Embryonic facial prominence (tissue), 1 donor: Measurements from ENCODE around the gene XPO6.

Experiments used
- DNase-seq: peaks from one replicate; pipeline ENCODE4 v3.0.0-alpha.2; 2016; ENCODE audit errors: extremely low spot score

Gene XPO6

DNA sequence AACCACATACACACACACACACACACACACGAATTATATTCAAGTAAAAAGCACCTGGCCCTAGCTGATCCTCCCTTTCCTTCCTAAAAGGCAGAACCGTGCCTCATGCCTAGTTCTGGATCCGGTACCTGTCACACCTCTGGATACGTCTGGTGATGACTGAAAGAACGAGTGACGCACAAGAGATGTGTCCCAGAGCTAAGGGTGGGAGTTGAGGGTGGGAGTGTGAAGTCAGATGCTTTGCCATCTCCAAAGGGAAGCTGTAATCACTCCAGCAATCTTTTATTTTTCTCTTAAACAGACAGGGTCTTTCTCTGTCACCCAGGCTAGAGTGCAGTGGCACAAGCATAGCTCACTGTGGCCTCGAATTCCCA, 121.8 kb downstream of the XPO6 start:
- no peak for DNase-seq

DNA sequence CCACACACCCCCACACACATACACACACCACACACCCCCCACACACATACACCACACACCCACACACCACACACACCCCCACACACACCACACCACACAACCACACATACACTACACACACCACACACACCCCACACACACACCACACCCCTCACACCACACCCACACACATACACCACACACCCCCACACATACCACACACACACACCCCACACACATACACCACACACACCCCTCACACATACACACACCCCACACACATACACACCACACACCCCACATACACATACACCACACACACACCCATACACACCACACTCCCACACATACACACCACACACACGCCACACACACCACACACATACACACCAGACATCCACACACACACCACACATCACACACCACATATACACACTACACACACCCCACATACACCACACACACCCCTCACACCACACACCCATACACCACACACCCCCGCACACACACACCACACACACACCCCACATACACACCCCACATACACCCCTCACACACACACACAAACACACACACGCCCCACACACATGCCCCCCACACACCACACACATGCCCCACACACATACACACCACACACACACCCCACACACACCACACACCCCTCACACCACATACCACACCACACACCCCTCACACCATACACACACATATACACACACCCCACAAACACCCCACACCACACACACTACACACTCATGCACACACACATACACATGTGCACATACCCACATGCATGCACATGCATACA, 122.4 kb downstream of the XPO6 start:
- no peak for DNase-seq

GRCh38 chr16:28087675-28088300, 124.0 kb downstream of the XPO6 start:
- no peak for DNase-seq

DNA sequence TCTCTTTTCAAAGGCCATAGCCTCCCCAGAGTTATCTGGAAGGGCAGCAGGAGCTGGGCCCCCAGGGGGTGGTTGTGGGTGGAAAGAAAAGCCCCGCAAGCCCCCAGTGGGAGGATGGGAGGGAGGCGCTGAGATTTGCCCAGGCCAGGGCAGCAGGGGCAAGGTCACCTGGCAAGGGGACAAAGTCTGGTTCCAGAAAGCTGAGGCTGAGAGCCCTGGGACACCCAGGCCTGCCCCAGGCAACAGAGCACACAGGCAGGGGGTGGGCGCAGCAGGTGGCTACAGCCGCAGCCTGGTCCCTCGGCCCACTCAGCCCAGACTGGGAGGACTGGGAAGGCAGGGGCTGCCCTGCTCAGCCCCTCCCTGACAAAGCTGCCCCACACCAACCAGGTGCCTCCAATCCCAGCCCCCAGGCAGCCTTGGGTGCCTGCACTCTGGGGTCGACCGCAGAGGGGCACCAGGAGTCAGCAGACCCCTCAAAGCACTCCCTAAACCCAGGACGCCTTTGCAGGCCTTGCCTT, 124.6 kb downstream of the XPO6 start:
- DNase-seq: no peak

DNA sequence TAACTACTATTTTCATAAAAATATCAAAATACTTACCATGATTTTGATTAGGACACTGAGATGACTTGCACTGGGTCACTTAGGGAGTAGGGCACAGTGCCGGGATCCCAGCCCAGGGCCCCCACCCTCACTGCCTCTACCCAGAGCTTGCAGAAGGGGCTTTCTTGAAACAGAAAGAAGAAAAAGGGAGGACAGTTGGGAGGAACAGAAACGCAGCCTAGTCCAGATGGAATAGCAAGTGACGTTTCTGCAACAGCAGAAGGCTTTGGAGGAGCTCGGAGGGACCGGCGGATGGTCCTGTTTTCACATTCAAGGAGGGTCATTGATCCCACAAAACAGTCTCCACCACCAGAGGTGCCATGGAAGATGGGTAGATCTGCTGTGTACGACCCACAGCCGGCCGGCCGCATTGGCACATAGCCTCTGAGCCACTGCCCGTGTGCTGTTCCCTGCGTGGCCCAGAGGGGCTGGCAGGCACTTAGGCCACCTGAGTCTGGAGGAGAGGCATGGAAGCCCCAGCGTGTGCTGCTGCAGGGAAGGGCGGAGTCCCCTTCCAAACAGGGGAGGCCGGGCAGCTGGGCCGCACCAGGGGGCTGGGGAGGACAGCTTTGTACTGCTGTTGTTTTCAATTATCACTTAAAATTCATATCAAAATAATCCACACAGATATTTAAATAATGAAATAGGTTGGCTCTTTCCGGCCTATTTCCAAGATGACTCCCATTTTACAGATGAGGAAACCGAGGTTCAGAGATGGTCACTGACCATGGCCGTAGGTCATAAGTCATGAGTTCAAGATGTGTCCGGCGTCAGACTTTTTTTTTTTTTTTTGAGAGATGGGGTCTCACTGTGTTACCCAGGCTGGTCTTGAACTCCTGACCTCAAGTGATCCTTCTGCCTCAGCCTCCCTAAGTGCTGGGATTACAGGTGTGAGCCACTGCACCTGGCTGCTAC, 125.3 kb downstream of the XPO6 start:
- no peak for DNase-seq

DNA sequence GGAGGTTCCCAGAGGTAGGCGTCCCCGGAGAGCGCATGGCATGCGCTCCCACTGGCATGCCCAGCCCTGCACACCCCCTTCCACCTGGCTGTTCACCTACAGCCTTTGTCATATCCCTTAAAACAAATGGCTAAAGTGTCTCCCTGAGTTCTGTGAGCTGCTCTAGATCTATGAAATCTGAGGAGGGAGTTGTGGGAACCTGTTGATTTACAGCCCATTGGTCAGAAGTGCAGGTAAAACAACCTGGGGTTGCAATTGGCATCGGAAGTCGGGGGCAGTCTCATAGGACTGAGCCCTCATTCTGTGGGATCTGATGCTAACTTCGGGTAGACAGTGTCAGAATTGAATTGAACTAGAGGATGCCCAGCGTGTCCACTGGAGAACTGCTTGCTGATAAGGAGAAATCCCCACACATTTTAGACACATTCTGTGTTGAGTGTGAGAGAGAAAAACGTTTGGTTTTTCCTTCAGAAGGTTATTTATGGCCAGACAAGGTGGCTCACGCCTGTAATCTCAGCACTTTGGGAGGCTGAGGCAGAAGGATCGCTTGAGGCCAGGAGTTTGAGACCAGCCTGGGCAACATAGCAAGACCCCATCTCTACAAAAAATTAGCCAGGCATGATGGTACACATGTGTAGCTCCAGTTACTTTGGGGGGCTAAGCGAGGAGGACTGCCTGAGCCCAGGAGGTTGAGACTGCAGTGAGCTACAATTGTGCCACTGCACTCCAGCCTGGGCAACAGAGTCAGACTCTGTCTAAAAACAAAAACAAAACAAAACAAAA, 126.2 kb downstream of the XPO6 start:
- DNase-seq: no peak

GRCh38 chr16:28084209-28084608, 127.6 kb downstream of the XPO6 start:
- DNase-seq: no peak

DNA sequence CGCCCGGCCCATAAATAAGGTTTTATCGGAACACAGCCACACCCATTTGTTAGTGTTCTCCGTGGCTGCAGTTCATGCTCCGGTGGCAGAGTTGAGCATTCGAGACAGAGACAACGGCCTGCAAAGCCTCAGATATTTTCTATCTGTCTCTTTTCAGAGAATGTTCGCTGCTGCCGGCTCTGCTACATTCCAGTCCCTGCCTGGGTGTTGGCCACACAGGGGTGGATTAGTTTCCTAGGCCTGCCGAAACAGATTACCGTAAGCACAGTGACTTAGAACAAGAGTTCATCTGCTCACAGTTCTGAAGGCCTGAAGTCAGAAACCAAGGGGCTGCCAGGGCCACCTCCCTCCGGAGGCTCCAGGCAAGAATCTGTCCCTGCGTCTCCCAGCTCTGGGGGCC, 129.1 kb downstream of the XPO6 start:
- DNase-seq: no peak

- no peak for DNase-seq
These were observed 130.3 kb downstream of the XPO6 start for GRCh38 chr16:28081391-28081968.

DNA sequence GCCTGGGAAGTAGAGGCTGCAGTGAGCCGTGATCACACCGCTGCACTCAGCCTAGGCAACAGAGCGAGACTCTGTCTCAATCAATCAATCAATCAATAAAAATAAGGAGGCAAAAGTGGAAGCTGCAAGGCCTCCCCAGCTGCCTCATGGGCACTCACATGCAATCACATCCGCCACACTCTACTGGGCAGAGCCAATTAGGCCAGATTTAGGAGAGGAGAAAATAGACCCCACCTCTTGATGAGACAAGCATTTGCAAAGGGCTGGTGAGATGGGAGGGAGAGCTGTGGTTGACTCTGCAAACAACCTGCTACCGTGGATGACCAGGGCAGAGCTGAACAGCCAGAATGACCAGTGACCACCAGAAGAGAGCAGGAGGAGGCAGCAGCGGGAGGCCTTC, 133.5 kb downstream of the XPO6 start:
- DNase-seq: no peak

- DNase-seq: no peak
These were observed 137.9 kb downstream of the XPO6 start for GRCh38 chr16:28073836-28074235.

- no peak for DNase-seq
These were observed 139.7 kb downstream of the XPO6 start for GRCh38 chr16:28072087-28072486.

- no peak for DNase-seq
These were observed 141.6 kb downstream of the XPO6 start for GRCh38 chr16:28069971-28070794.

GRCh38 chr16:28068976-28069375, 142.8 kb downstream of the XPO6 start:
- no peak for DNase-seq

- DNase-seq: no peak
These were observed 144.0 kb downstream of the XPO6 start for GRCh38 chr16:28067604-28068379.

DNA sequence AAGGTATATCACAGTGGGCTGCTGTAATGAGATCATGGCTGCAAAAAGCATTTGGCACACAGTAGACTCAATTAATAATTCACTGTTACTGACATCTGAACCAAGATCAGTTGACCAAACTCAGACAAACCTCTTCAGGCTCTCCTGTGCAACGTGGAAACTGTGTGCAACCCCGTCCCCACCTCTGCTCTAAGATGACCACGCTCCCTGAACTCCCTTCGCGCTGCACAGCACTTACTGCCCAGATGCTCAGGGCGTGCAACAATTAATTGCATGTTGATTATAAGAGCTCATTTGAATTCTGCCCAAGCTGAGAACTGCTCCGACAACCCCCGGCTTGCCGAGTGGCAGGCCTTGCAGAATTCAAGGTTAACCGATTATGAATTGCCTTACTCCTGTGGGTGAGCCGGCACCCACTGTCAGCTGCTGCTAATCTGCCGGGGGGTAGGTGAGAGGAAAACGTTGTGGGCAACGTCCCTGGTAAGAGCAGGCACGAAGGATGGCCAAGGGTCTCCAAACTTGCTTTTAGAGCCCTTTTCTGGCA, 147.0 kb downstream of the XPO6 start:
- DNase-seq: no peak

GRCh38 chr16:28064150-28064549, 147.6 kb downstream of the XPO6 start:
- DNase-seq: no peak

- DNase-seq: no peak
These were observed 148.1 kb downstream of the XPO6 start, which contains the start of gene GSG1L for GRCh38 chr16:28063591-28064061. GSG1L (minus strand) TSS chr16:28063714; CDS start chr16:28063424, 290 bp downstream.
